ENCODE results near the gene KLF9.

Gene KLF9

GRCh38 chr9:70413799-70414775, at the start of gene KLF9:
Gene KLF9, minus strand, starts transcription at chr9:70414657. Its CDS starts 1,294 bp downstream, at chr9:70413363.
- no peaks in the 10 kb centered on the region for H3K9me3 Mint-ChIP-seq
- H3K27me3 Mint-ChIP-seq (ENCODE audit: low read depth): no peaks in the 10 kb centered on the region
- peaks cover 1% of the 10 kb centered on the region for H3K36me3 Mint-ChIP-seq (ENCODE audit: low read depth)
- peak within 1 kb of the TSS; percentile 99 for H3K27ac Mint-ChIP-seq
- DNase-seq (ENCODE audit: low spot score): peak; percentile 92
- peaks cover 41% of the 10 kb centered on the region for H3K4me1 Mint-ChIP-seq (ENCODE audit: low read depth)
- peak within 1 kb of the TSS; percentile 93 for H3K4me3 Mint-ChIP-seq

- DNase-seq (ENCODE audit: low spot score): no peak
- no peak overlapping the region for H3K27ac Mint-ChIP-seq
- no peaks in the 10 kb centered on the region for H3K36me3 Mint-ChIP-seq (ENCODE audit: low read depth)
- H3K4me1 Mint-ChIP-seq (ENCODE audit: low read depth): peaks cover 11% of the 10 kb centered on the region
- no peaks in the 10 kb centered on the region for H3K9me3 Mint-ChIP-seq
- H3K27me3 Mint-ChIP-seq (ENCODE audit: low read depth): no peaks in the 10 kb centered on the region
- no peak overlapping the region for H3K4me3 Mint-ChIP-seq
Measured at GRCh38 chr9:70463877-70464276, 49.4 kb upstream of the KLF9 start.

- Mint-ChIP-seq H3K9me3 (no peaks in the 10 kb centered on the region), H3K27me3 (ENCODE audit: low read depth) (no peaks in the 10 kb centered on the region), H3K27ac (no peak overlapping the region), H3K4me3 (no peak overlapping the region), H3K36me3 (ENCODE audit: low read depth) (no peaks in the 10 kb centered on the region), H3K4me1 (ENCODE audit: low read depth) (peaks cover 3% of the 10 kb centered on the region)
- no peak for DNase-seq (ENCODE audit: low spot score)
Measured at GRCh38 chr9:70462300-70462699, 47.8 kb upstream of the KLF9 start.

GRCh38 chr9:70457235-70457634, 42.8 kb upstream of the KLF9 start:
- DNase-seq (ENCODE audit: low spot score): no peak

GRCh38 chr9:70455993-70456704, 41.7 kb upstream of the KLF9 start:
- H3K4me3 Mint-ChIP-seq: no peak overlapping the region
- no peaks in the 10 kb centered on the region for H3K9me3 Mint-ChIP-seq
- no peak for DNase-seq (ENCODE audit: low spot score)
- no peaks in the 10 kb centered on the region for H3K36me3 Mint-ChIP-seq (ENCODE audit: low read depth)
- H3K27ac Mint-ChIP-seq: no peak overlapping the region
- H3K27me3 Mint-ChIP-seq (ENCODE audit: low read depth): peaks cover 5% of the 10 kb centered on the region
- H3K4me1 Mint-ChIP-seq (ENCODE audit: low read depth): no peaks in the 10 kb centered on the region

More at GRCh38 chr9:70457235-70457634, 42.8 kb upstream of the KLF9 start:
- Mint-ChIP-seq H3K36me3 (ENCODE audit: low read depth) (no peaks in the 10 kb centered on the region), H3K27ac (no peak overlapping the region), H3K4me1 (ENCODE audit: low read depth) (no peaks in the 10 kb centered on the region), H3K4me3 (no peak overlapping the region), H3K9me3 (no peaks in the 10 kb centered on the region), H3K27me3 (ENCODE audit: low read depth) (no peaks in the 10 kb centered on the region)

GRCh38 chr9:70452365-70452764, 37.9 kb upstream of the KLF9 start:
- no peak overlapping the region for H3K27ac Mint-ChIP-seq
- no peak for DNase-seq (ENCODE audit: low spot score)
- H3K36me3 Mint-ChIP-seq (ENCODE audit: low read depth): no peaks in the 10 kb centered on the region
- H3K4me1 Mint-ChIP-seq (ENCODE audit: low read depth): no peaks in the 10 kb centered on the region
- H3K27me3 Mint-ChIP-seq (ENCODE audit: low read depth): peaks cover 5% of the 10 kb centered on the region
- no peak overlapping the region for H3K4me3 Mint-ChIP-seq
- H3K9me3 Mint-ChIP-seq: no peaks in the 10 kb centered on the region

- Mint-ChIP-seq H3K36me3 (ENCODE audit: low read depth) (no peaks in the 10 kb centered on the region), H3K4me1 (ENCODE audit: low read depth) (no peaks in the 10 kb centered on the region), H3K27ac (no peak overlapping the region), H3K4me3 (no peak overlapping the region), H3K27me3 (ENCODE audit: low read depth) (peaks cover 5% of the 10 kb centered on the region), H3K9me3 (no peaks in the 10 kb centered on the region)
- no peak for DNase-seq (ENCODE audit: low spot score)
Measured at GRCh38 chr9:70451765-70452164, 37.3 kb upstream of the KLF9 start.

GRCh38 chr9:70450738-70451137, 36.3 kb upstream of the KLF9 start:
- DNase-seq (ENCODE audit: low spot score): no peak
- H3K9me3 Mint-ChIP-seq: no peaks in the 10 kb centered on the region
- H3K36me3 Mint-ChIP-seq (ENCODE audit: low read depth): no peaks in the 10 kb centered on the region
- H3K4me3 Mint-ChIP-seq: no peak overlapping the region
- no peak overlapping the region for H3K27ac Mint-ChIP-seq
- peaks cover 7% of the 10 kb centered on the region for H3K27me3 Mint-ChIP-seq (ENCODE audit: low read depth)
- no peaks in the 10 kb centered on the region for H3K4me1 Mint-ChIP-seq (ENCODE audit: low read depth)

GRCh38 chr9:70449461-70449860, 35.0 kb upstream of the KLF9 start:
- no peak for DNase-seq (ENCODE audit: low spot score)
- Mint-ChIP-seq H3K4me1 (ENCODE audit: low read depth) (no peaks in the 10 kb centered on the region), H3K4me3 (no peak overlapping the region), H3K9me3 (no peaks in the 10 kb centered on the region), H3K27ac (no peak overlapping the region), H3K36me3 (ENCODE audit: low read depth) (no peaks in the 10 kb centered on the region), H3K27me3 (ENCODE audit: low read depth) (peaks cover 7% of the 10 kb centered on the region)

GRCh38 chr9:70448919-70449318, 34.5 kb upstream of the KLF9 start:
- Mint-ChIP-seq H3K27me3 (ENCODE audit: low read depth) (peaks cover 7% of the 10 kb centered on the region), H3K27ac (no peak overlapping the region), H3K4me3 (no peak overlapping the region), H3K9me3 (no peaks in the 10 kb centered on the region), H3K4me1 (ENCODE audit: low read depth) (no peaks in the 10 kb centered on the region), H3K36me3 (ENCODE audit: low read depth) (no peaks in the 10 kb centered on the region)
- DNase-seq (ENCODE audit: low spot score): no peak

- DNase-seq (ENCODE audit: low spot score): no peak
- no peak overlapping the region for H3K27ac Mint-ChIP-seq
- no peaks in the 10 kb centered on the region for H3K9me3 Mint-ChIP-seq
- no peak overlapping the region for H3K4me3 Mint-ChIP-seq
- no peaks in the 10 kb centered on the region for H3K4me1 Mint-ChIP-seq (ENCODE audit: low read depth)
- H3K27me3 Mint-ChIP-seq (ENCODE audit: low read depth): peaks cover 2% of the 10 kb centered on the region
- no peaks in the 10 kb centered on the region for H3K36me3 Mint-ChIP-seq (ENCODE audit: low read depth)
Measured at GRCh38 chr9:70444904-70445303, 30.4 kb upstream of the KLF9 start.

- Mint-ChIP-seq H3K27ac (no peak overlapping the region), H3K9me3 (no peaks in the 10 kb centered on the region), H3K27me3 (ENCODE audit: low read depth) (peaks cover 2% of the 10 kb centered on the region), H3K4me1 (ENCODE audit: low read depth) (peaks cover 5% of the 10 kb centered on the region), H3K36me3 (ENCODE audit: low read depth) (no peaks in the 10 kb centered on the region), H3K4me3 (no peak overlapping the region)
- no peak for DNase-seq (ENCODE audit: low spot score)
Measured at GRCh38 chr9:70442328-70442848, 27.9 kb upstream of the KLF9 start.

GRCh38 chr9:70441622-70442021, 27.2 kb upstream of the KLF9 start:
- DNase-seq (ENCODE audit: low spot score): no peak
- H3K27me3 Mint-ChIP-seq (ENCODE audit: low read depth): peaks cover 1% of the 10 kb centered on the region
- no peak overlapping the region for H3K4me3 Mint-ChIP-seq
- H3K27ac Mint-ChIP-seq: no peak overlapping the region
- H3K9me3 Mint-ChIP-seq: no peaks in the 10 kb centered on the region
- no peaks in the 10 kb centered on the region for H3K36me3 Mint-ChIP-seq (ENCODE audit: low read depth)
- H3K4me1 Mint-ChIP-seq (ENCODE audit: low read depth): peaks cover 8% of the 10 kb centered on the region
